HFFc6 (cell line): Measurements from ENCODE around the gene GALNTL6. TPM values are rescaled to one million over a fixed set of nuclear protein-coding genes. Genes with fewer than 3 reads are reported as not detected.
"Not testable (repeated sequence)": the region's sequence is repeated elsewhere in the genome, so short reads cannot be mapped to it uniquely, and the experiment has no call there.

Experiments used
- DNase-seq: peaks from one replicate; pipeline ENCODE4 v3.0.0-alpha.2; 2018
- H3K27ac Mint-ChIP-seq: 2 replicates; pipeline ENCODE4 v1.8.0; 2020; ENCODE audit warnings: mild to moderate bottlenecking, mixed read lengths
- H3K27me3 Mint-ChIP-seq: 2 replicates; pipeline ENCODE4 v1.8.0; 2021; ENCODE audit warnings: mild to moderate bottlenecking, moderate library complexity, mixed read lengths; ENCODE audit not compliant: insufficient read depth
- H3K36me3 Mint-ChIP-seq: 2 replicates; pipeline ENCODE4 v1.8.0; 2021; ENCODE audit warnings: low read depth, mixed read lengths
- H3K4me1 Mint-ChIP-seq: 2 replicates; pipeline ENCODE4 v1.8.0; 2020; ENCODE audit warnings: low read depth, mixed read lengths
- H3K4me3 Mint-ChIP-seq: 2 replicates; pipeline ENCODE4 v1.8.0; 2020; ENCODE audit warnings: mild to moderate bottlenecking, moderate library complexity, mixed read lengths
- H3K9me3 Mint-ChIP-seq: 2 replicates; pipeline ENCODE4 v1.8.0; 2020; ENCODE audit warnings: mild to moderate bottlenecking, mixed read lengths
- CTCF ChIP-seq: fragments of 200-600 bp; sonication (generic); IDR thresholded peaks from 2 replicates; pipeline ENCODE4 v1.5.0; 2021; ENCODE audit warnings: antibody characterized with exemption, mild to moderate bottlenecking
- total RNA-seq, 6 experiments: library from RNA; stranded (reverse); fragmentation: NEBNext Ultra II Directional; extraction: Animal tissue kit (Norgen Biotek cat#: 25700); gene quantifications; 2 replicates in 1 of 6; 3 replicates in 5 of 6; pipeline ENCODE4 v1.2.3, GENCODE V29; 2021

Gene GALNTL6
- total RNA-seq, 6 experiments from 2014 or later = 0.07 TPM; not detected in 5

DNA sequence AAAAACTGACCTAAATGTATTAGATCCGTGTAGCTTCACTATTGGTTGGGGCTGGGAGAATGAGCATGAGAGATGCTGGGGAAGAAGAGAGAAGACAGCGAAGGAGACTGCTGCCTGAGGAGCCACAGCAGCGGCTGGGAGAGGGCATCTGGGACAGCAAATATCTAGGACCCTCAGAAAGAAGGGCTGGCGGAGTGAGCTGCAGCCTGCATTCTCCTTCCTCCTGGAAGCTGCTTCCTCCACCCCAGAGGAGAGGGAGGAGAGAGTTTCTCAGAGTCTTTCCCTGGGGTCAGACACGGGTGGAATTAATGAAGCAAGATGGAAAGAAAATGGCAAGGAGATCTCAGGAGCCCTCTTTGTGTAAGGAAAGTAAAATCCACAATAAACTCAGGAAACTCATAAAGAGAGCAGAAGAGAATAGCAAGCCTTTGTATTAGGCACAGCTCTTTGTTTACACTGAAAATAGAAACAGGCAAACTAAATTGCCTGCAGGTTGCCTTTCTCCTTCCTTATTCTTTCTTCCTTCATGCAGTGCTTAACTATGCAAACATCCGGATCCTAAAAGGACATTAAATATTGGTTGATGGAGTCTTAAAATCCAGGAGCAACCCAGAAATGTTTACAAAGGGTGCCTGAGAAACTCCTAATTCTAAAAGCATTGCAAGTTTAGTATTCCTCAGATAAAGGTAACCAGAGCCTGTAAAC lies 1225.1 kb downstream of the GALNTL6 start:
- TF ChIP-seq CTCF = no peak
- no peak for DNase-seq
- H3K4me3 Mint-ChIP-seq = no peak overlapping the region
- no peak overlapping the region for H3K27ac Mint-ChIP-seq
- no peaks in the 10 kb centered on the region for H3K4me1 Mint-ChIP-seq
- no peaks in the 10 kb centered on the region for H3K36me3 Mint-ChIP-seq
- H3K9me3 Mint-ChIP-seq = no peaks in the 10 kb centered on the region
- peaks cover 10% of the 10 kb centered on the region for H3K27me3 Mint-ChIP-seq

- H3K4me1 Mint-ChIP-seq = no peaks in the 10 kb centered on the region
- no peaks in the 10 kb centered on the region for H3K36me3 Mint-ChIP-seq
- H3K9me3 Mint-ChIP-seq = no peaks in the 10 kb centered on the region
- H3K4me3 Mint-ChIP-seq = no peak overlapping the region
- DNase-seq = no peak
- no peak overlapping the region for H3K27ac Mint-ChIP-seq
- peaks cover 9% of the 10 kb centered on the region; the same call in 1 of the 2 replicates for H3K27me3 Mint-ChIP-seq
- TF ChIP-seq CTCF = no peak
Measured at GRCh38 chr4:173039617-173040577, 1226.7 kb downstream of the GALNTL6 start.

DNA sequence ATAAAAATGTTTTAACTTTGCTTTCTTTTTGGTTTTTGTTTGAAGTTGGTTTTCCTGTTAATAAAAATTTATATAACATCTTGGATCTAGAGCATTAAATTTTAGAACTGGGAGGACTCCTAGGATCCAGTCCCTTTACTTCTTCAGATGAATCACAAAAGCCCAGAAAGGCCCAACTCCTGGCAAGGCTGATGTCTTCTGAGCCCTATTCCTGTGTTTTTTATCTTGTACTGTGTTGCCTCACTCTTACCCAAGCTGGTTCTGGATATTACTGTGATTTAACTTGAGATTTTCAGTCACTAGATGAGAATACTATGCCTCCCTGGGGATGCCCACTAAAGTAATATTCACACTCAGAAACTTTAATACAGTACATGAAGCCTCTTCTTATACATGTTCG lies 1228.3 kb downstream of the GALNTL6 start:
- no peaks in the 10 kb centered on the region for H3K9me3 Mint-ChIP-seq
- H3K36me3 Mint-ChIP-seq = no peaks in the 10 kb centered on the region
- H3K4me3 Mint-ChIP-seq = no peak overlapping the region
- no peak for DNase-seq
- no peaks in the 10 kb centered on the region for H3K4me1 Mint-ChIP-seq
- H3K27ac Mint-ChIP-seq = no peak overlapping the region
- H3K27me3 Mint-ChIP-seq = peaks cover 3% of the 10 kb centered on the region; the same call in 1 of the 2 replicates
- no peak for TF ChIP-seq CTCF

DNA sequence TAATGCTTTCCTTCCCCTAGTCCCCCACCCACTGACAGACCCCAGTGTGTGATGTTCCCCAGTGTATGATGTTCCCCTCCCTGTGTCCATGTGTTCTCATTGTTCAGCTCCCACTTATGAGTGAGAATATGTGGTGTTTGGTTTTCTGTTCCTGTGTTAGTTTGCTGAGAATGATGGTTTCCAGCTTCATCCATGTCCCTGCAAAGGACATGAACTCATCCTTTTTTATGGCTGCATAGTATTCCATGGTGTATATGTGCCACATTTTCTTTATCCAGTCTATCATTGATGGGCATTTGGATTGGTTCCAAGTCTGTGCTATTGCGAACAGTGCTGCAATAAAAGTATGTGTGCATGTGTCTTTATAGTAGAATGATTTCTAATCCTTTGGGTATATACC lies 1228.9 kb downstream of the GALNTL6 start:
- not testable (repeated sequence) for DNase-seq, H3K27me3 Mint-ChIP-seq, H3K36me3 Mint-ChIP-seq, H3K9me3 Mint-ChIP-seq, H3K27ac Mint-ChIP-seq, H3K4me3 Mint-ChIP-seq, H3K4me1 Mint-ChIP-seq

GRCh38 chr4:173044340-173044739 lies 1231.1 kb downstream of the GALNTL6 start:
- Mint-ChIP-seq H3K4me3 (no peak overlapping the region), H3K9me3 (no peaks in the 10 kb centered on the region), H3K27me3 (peaks cover 3% of the 10 kb centered on the region), H3K4me1 (no peaks in the 10 kb centered on the region), H3K27ac (no peak overlapping the region), H3K36me3 (no peaks in the 10 kb centered on the region)
- TF ChIP-seq CTCF = no peak
- no peak for DNase-seq

DNA sequence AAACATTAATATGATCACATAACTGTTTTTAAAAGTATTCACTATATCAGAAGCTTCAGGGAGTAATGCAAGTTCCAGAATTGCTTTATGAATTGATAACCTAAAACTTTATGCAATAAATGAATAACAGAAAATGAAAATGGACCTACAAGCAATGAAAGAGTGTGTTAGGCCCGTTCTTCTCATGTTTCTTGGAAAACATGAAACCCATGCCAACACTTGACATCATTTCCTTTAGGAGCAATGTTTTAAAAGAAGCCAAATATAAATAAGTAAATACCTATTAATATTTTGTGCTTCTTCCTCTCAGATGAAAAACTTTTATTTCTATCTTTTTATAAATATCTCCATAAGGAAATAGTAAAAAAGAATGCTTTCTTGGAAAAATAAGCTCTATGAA lies 1232.4 kb downstream of the GALNTL6 start:
- Mint-ChIP-seq H3K4me3 (no peak overlapping the region), H3K9me3 (no peaks in the 10 kb centered on the region), H3K27me3 (peaks cover 3% of the 10 kb centered on the region), H3K27ac (no peak overlapping the region), H3K4me1 (no peaks in the 10 kb centered on the region), H3K36me3 (no peaks in the 10 kb centered on the region)
- no peak for TF ChIP-seq CTCF
- DNase-seq = no peak
